HG02588 (cell line): ENCODE measurements around the gene GSN.

Source experiments
- ATAC-seq: cut with Tn5 transposase; IDR thresholded peaks from one replicate; pipeline ENCODE4 v1.9.1; 2021; ENCODE audit warnings: mild to moderate bottlenecking, moderate library complexity; ENCODE audit not compliant: unreplicated experiment

Gene GSN

GRCh38 chr9:121242959-121243346 lies 25.0 kb upstream of the GSN start:
- no peak for ATAC-seq

GRCh38 chr9:121246821-121247561 lies 21.0 kb upstream of the GSN start:
- no peak for ATAC-seq

DNA sequence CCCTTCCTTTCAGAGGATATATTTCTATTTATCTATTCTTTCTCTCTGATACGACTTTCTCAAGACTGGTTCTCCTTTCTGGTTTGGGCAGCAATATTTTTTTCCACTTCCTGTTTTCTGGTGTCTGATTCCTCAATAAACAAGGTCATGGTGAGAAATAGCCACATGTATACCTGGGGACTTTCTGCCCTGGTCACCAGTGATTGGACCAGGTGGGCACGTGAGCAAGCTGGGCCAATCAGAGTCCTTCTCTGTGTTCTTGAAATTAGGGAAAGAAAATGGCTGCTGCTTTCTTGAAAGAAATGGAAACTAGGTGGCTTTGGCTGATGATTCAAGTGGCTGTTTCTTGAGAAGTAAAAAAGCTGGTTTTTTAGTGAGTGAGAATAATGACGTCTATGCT lies 18.4 kb upstream of the GSN start:
- ATAC-seq: no peak

GRCh38 chr9:121252104-121252851 lies 15.7 kb upstream of the GSN start:
- ATAC-seq: no peak

GRCh38 chr9:121253162-121253561 lies 14.8 kb upstream of the GSN start:
- no peak for ATAC-seq

GRCh38 chr9:121253821-121254501 lies 14.0 kb upstream of the GSN start:
- ATAC-seq: no peak

GRCh38 chr9:121259498-121259897 lies 8.5 kb upstream of the GSN start:
- no peak for ATAC-seq

DNA sequence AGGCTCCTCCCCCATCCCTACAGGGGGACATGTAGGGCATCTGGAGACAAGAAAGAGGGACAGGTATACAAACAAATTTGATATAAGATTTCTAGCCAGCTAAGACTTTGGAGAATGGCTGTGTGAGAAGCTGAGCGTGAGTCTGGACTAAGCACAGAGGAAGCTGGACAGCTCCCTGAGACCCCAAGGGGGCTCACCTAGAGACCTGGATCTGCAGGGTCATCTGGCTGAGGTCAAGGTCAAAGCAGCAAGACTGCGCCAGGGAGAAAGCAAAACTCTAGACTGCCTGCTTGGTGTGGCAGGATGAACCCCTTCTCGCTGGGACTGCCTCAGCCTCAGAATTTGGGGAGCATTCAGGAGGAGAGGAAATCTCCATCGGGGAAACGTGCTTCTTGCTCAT lies 8.0 kb upstream of the GSN start:
- ATAC-seq: no peak

- no peak for ATAC-seq
These were observed 7.4 kb upstream of the GSN start for GRCh38 chr9:121260457-121261106.

DNA sequence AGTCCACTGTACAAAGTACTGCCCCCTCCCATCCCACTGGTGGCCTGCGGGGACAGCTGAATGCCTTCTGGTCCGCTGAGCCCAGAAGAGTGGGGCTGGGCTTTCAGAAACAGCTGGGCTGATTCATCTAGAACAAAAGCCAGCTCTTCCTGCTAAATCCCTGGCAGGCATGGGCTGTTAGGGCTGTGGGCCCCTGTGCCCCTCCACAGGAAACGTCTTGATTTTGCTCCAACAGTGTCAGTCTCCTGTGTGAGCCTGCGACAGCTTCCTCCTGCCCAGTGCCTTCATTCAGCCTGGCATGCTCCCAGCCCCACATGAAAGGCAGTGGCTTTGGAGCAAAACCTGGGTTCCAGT lies 6.9 kb upstream of the GSN start:
- ATAC-seq: no peak

- ATAC-seq: no peak
These were observed 6.2 kb upstream of the GSN start for GRCh38 chr9:121261755-121262154.

GRCh38 chr9:121262423-121262822 lies 5.5 kb upstream of the GSN start:
- no peak for ATAC-seq

DNA sequence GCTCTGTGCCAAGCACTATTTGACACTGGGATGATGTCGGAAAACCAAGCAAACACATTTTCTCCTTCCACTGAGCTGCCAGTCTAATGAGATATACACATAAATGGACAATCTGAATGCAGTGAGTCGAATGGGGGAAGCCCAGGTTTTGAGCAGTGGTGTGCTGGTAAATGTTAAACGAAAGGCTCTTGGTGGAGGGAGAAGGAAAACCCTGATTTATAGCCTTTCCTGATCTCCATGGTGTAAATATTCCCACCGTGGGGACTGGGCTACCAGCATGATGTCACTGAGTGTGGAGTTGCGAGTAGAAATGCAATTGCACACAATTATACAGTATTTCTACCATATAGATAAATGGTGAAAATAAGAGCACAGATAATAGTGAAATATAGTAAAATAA lies 5.0 kb upstream of the GSN start:
- no peak for ATAC-seq

- no peak for ATAC-seq
These were observed 1.6 kb upstream of the GSN start for GRCh38 chr9:121266356-121266755.

DNA sequence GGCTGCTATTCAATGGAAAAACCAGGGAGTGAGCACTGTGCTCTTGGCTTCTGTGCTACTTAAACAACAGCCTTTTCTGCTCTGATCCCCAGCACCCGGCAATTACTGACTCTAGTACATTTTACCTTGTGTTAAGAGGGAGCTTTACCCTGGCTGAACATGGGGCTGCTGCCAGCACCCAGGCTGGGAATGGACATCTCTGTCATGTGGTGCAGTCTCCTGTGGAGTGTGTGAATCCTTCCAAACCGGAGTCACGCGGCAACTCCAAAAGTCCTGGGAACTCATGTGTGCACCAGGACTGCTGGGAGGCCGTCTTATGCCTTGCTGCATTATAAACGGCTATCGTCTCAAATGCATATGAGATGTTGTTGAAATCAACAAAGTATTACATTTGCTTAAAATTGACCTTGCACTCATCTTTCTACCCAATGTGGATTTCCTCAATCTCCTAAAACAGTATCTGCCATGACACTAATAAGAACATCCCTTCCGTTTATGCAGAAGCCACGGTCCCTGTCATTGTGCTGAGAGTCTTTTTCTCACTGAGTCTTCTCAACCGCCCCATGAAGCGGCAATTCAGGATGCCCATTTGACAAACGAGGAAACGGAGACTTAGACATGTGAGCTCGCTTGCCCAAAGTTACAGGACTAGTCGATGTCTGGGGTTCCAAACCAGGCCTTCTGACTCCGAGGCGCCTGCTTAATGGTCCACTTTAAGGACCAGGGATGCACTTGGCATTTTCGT lies 884 bp upstream of the GSN start:
- ATAC-seq: no peak

DNA sequence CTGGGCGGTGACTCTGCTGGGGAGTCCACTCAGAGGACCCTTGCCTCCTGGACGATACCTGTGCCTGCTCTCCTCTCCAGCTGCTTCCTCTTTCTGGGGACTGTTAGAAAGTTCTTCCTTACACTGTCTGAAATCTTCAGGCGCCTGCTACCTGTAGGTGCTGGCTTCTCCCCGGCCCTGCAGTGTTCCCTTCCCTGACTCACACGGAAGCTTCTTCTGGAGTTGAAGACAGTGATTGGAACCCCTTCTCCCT lies 562 bp downstream of the GSN start:
- ATAC-seq: peak; percentile 29

- ATAC-seq: no peak
These were observed 1.1 kb downstream of the GSN start for GRCh38 chr9:121268851-121269641.

DNA sequence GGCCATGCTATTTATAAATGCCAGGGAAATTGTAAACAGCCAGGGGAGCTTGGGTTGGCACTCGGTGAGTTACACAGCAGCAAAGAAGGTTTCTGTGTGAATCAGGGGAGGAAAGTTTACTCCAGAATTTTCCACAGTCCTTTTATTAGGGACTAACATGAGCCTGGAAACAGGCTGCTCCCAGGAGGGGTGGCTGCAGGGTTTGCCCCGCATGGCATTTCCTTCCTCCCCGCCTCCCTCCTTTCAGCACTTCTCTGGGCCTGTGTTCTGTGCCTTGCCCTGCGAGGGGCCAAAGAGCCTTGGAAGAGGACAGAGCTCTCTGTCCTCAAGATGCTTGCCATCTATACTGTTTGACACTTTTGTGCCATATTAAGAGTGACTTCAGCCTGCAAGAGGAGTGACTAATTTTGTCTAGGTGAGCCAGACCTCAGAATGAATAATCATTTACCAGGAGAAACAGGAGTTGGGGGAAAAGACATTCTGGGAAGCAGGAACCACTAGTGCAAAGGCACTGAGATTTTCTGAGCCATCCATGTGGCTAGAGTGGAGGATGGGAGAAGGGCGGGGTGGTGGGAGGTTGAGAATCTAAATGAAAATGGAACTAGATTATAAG lies 1.8 kb downstream of the GSN start:
- ATAC-seq: no peak

GRCh38 chr9:121271368-121272341 lies 3.7 kb downstream of the GSN start:
- ATAC-seq: no peak
